Common myeloid progenitor, CD34-positive (primary cell): ENCODE measurements around the gene GABBR2.

Source experiments
- CTCF ChIA-PET: fragments of 350-600 bp; sonication (Branson Sonifier 250); formaldehyde crosslinking; loops from one replicate; lab custom pipeline; 2021; ENCODE audit warnings: antibody characterized with exemption; lab: Charles Lee
- POLR2A ChIA-PET: fragments of 350-600 bp; sonication (Branson Sonifier 250); formaldehyde crosslinking; loops from one replicate; lab custom pipeline; 2021; ENCODE audit warnings: antibody characterized with exemption; lab: Charles Lee
- DNase-seq, 3 donors: peaks; one replicate each; pipeline versions ENCODE4 v3.0.0 to v3.0.0-alpha.2; 2013
- H3K27ac ChIP-seq, 2 experiments: 1 replicate in 1 of 2; 2 replicates in 1 of 2; pipeline ENCODE4 v1.7.0; 2013; ENCODE audit warnings: inconsistent platforms in 2 of 2, low read length in 2 of 2, mild to moderate bottlenecking in 2 of 2, low read depth in 1 of 2, moderate library complexity in 1 of 2; ENCODE audit not compliant: severe bottlenecking in 2 of 2, insufficient read depth in 1 of 2, poor library complexity in 1 of 2
- H3K27me3 ChIP-seq, 5 experiments: replicated peaks in 2 of 5; 1 replicate in 3 of 5; 2 replicates in 2 of 5; pipeline versions ENCODE4 v1.6.1 to v1.7.0; 2013; ENCODE audit warnings: low read length in 4 of 5, mild to moderate bottlenecking in 2 of 5, moderate library complexity in 2 of 5, inconsistent platforms in 1 of 5; ENCODE audit not compliant: insufficient read depth in 5 of 5, control insufficient read depth in 4 of 5
- H3K36me3 ChIP-seq, 4 experiments: 1 replicate in 2 of 4; 2 replicates in 2 of 4; pipeline versions ENCODE4 v1.6.1 to v1.7.0; 2013; ENCODE audit warnings: low read length in 3 of 4, control low read depth in 1 of 4, mild to moderate bottlenecking in 1 of 4; ENCODE audit not compliant: control insufficient read depth in 4 of 4, insufficient read depth in 4 of 4
- H3K4me1 ChIP-seq, 4 experiments: 1 replicate in 3 of 4; 2 replicates in 1 of 4; pipeline versions ENCODE4 v1.6.1 to v1.7.1; 2013; ENCODE audit warnings: low read length in 3 of 4, mild to moderate bottlenecking in 3 of 4, control low read depth in 1 of 4, inconsistent platforms in 1 of 4, moderate library complexity in 1 of 4; ENCODE audit not compliant: control insufficient read depth in 4 of 4, insufficient read depth in 4 of 4; ENCODE audit errors: control extremely low read depth in 1 of 4
- H3K4me3 ChIP-seq, 7 experiments: 1 replicate in 4 of 7; 2 replicates in 3 of 7; pipeline versions ENCODE4 v1.5.1 to v1.7.0; 2013; ENCODE audit warnings: mild to moderate bottlenecking in 7 of 7, low read length in 6 of 7, moderate library complexity in 6 of 7, inconsistent platforms in 2 of 7, low read depth in 2 of 7, control low read depth in 1 of 7; ENCODE audit not compliant: insufficient read depth in 4 of 7, control insufficient read depth in 1 of 7; ENCODE audit errors: extremely low read depth in 1 of 7
- H3K9me3 ChIP-seq, 5 experiments: 1 replicate in 4 of 5; 2 replicates in 1 of 5; pipeline versions ENCODE4 v1.6.1 to v1.7.1; 2013; ENCODE audit warnings: low read length in 4 of 5, mild to moderate bottlenecking in 2 of 5, inconsistent platforms in 1 of 5, low read depth in 1 of 5, moderate library complexity in 1 of 5; ENCODE audit not compliant: control insufficient read depth in 4 of 5, insufficient read depth in 2 of 5; ENCODE audit errors: control extremely low read depth in 1 of 5
- WGBS: methylation state at CpG from one replicate; pipeline ENCODE4 v1.1.5; 2013; ENCODE audit not compliant: insufficient coverage; 5-methylcytosine and 5-hydroxymethylcytosine counted together

GABBR2 gene

GRCh38 chr9:98522487-98522886 is 186.2 kb downstream of the GABBR2 start:
- Histone ChIP-seq H3K27me3 (peaks cover 4 to 18% (median 9%) of the 10 kb centered on the region in 5 experiments), H3K36me3 (no peaks in the 10 kb centered on the region), H3K9me3 (peaks cover 0 to 4% (median 0%) of the 10 kb centered on the region in 5 experiments), H3K27ac (no peak overlapping the region), H3K4me1 (no peaks in the 10 kb centered on the region), H3K4me3 (no peak overlapping the region)
- ChIA-PET POLR2A (no interaction called here), CTCF (no interaction called here)
- DNase-seq = no peak

- DNase-seq = no peak
- CTCF ChIA-PET = no interaction called here
- H3K4me3 ChIP-seq = no peak overlapping the region
- no peaks in the 10 kb centered on the region for H3K4me1 ChIP-seq
- POLR2A ChIA-PET = no interaction called here
- peaks cover 1 to 16% (median 7%) of the 10 kb centered on the region in 5 experiments for H3K27me3 ChIP-seq
- H3K27ac ChIP-seq = no peak overlapping the region
- H3K9me3 ChIP-seq = peaks cover 0 to 4% (median 0%) of the 10 kb centered on the region in 5 experiments
- WGBS = 79% methylated on average over 2 of the region's 3 CpGs
- no peaks in the 10 kb centered on the region for H3K36me3 ChIP-seq
These were observed 187.6 kb downstream of the GABBR2 start for GRCh38 chr9:98521141-98521540.

GRCh38 chr9:98520221-98520960 is 188.3 kb downstream of the GABBR2 start:
- ChIA-PET CTCF (no interaction called here), POLR2A (no interaction called here)
- H3K27me3 ChIP-seq = peaks cover 0 to 14% (median 7%) of the 10 kb centered on the region in 5 experiments
- H3K36me3 ChIP-seq = no peaks in the 10 kb centered on the region
- H3K4me3 ChIP-seq = no peak overlapping the region
- H3K27ac ChIP-seq = no peak overlapping the region
- no peaks in the 10 kb centered on the region for H3K4me1 ChIP-seq
- DNase-seq = no peak
- H3K9me3 ChIP-seq = peaks cover 0 to 4% (median 0%) of the 10 kb centered on the region in 5 experiments
- WGBS = 78% methylated on average over 5 of the region's 7 CpGs

- H3K27me3 ChIP-seq = peaks cover 0 to 17% (median 7%) of the 10 kb centered on the region in 5 experiments
- H3K27ac ChIP-seq = no peak overlapping the region
- H3K4me3 ChIP-seq = no peak overlapping the region
- 81% methylated on average over 2 of the region's 3 CpGs for whole genome bisulfite sequencing
- POLR2A ChIA-PET = no interaction called here
- H3K36me3 ChIP-seq = no peaks in the 10 kb centered on the region
- no peaks in the 10 kb centered on the region for H3K4me1 ChIP-seq
- CTCF ChIA-PET = interaction anchor here (2.4 kb wide), 1 partner anchor 15 kb away, joined by 6 read pairs; no protein-coding TSS in a partner anchor
- no peak for DNase-seq
- H3K9me3 ChIP-seq = peaks cover 0 to 4% (median 0%) of the 10 kb centered on the region in 5 experiments
These were observed 189.1 kb downstream of the GABBR2 start for GRCh38 chr9:98519641-98520040.

- H3K27ac ChIP-seq = no peak overlapping the region
- H3K9me3 ChIP-seq = peaks cover 0 to 4% (median 0%) of the 10 kb centered on the region in 5 experiments
- CTCF ChIA-PET = interaction anchor here (2.4 kb wide), 1 partner anchor 14 kb away, joined by 6 read pairs; no protein-coding TSS in a partner anchor
- no peaks in the 10 kb centered on the region for H3K4me1 ChIP-seq
- 93% methylated on average over 6 of the region's 6 CpGs for WGBS
- H3K4me3 ChIP-seq = no peak overlapping the region
- POLR2A ChIA-PET = no interaction called here
- no peak for DNase-seq
- H3K36me3 ChIP-seq = no peaks in the 10 kb centered on the region
- H3K27me3 ChIP-seq = peaks cover 0 to 11% (median 7%) of the 10 kb centered on the region in 5 experiments
These were observed 190.2 kb downstream of the GABBR2 start for GRCh38 chr9:98518556-98518955.

- ChIA-PET CTCF (interaction anchor here (2.4 kb wide), 1 partner anchor 13 kb away, joined by 6 read pairs; no protein-coding TSS in a partner anchor), POLR2A (no interaction called here)
- peaks cover 0 to 11% (median 4%) of the 10 kb centered on the region in 5 experiments for H3K27me3 ChIP-seq
- H3K36me3 ChIP-seq = no peaks in the 10 kb centered on the region
- H3K9me3 ChIP-seq = peaks cover 0 to 4% (median 0%) of the 10 kb centered on the region in 5 experiments
- 89% methylated on average over 5 of the region's 5 CpGs for WGBS
- H3K4me3 ChIP-seq = no peak overlapping the region
- no peak for DNase-seq
- no peaks in the 10 kb centered on the region for H3K4me1 ChIP-seq
- no peak overlapping the region for H3K27ac ChIP-seq
These were observed 191.0 kb downstream of the GABBR2 start for GRCh38 chr9:98517761-98518160.

- DNase-seq = no peak
- Histone ChIP-seq H3K27me3 (peaks cover 0 to 11% (median 4%) of the 10 kb centered on the region in 5 experiments), H3K9me3 (peaks cover 0 to 4% (median 0%) of the 10 kb centered on the region in 5 experiments), H3K36me3 (no peaks in the 10 kb centered on the region), H3K4me1 (no peaks in the 10 kb centered on the region), H3K4me3 (no peak overlapping the region), H3K27ac (no peak overlapping the region)
- WGBS = 93% methylated on average over 7 of the region's 9 CpGs
- CTCF ChIA-PET = no interaction called here
- POLR2A ChIA-PET = no interaction called here
These were observed 191.7 kb downstream of the GABBR2 start for GRCh38 chr9:98516897-98517503.
